ENCODE data around the gene SLC5A6.

The SLC5A6 gene

DNA sequence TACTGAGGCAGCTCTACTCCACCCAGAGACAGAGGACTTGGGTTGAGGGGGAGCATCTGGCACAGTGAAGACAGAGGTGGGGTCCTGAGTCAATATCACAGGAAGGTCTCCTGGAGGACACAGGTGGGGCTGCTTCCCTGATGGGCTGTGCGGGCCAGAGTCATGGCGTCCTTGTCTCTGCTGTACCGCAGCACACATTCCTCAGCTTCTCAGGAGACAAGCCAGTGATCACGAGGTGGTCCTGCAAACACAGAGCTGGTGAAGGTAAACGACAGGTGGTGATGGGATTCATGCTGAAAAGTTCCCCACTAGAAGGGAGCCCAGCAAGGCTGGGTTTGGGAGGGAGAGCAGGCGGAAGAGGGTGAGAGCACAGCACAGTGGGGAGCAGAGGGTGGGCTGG, 53.6 kb downstream of the SLC5A6 start:
- no peak for TF ChIP-seq ZNF274 (IDR thresholded peaks at IDR 0.05; ENCODE audit: low read depth, low read length)
- no peak overlapping the region for H3K4me3 ChIP-seq (ENCODE audit: low read length)

DNA sequence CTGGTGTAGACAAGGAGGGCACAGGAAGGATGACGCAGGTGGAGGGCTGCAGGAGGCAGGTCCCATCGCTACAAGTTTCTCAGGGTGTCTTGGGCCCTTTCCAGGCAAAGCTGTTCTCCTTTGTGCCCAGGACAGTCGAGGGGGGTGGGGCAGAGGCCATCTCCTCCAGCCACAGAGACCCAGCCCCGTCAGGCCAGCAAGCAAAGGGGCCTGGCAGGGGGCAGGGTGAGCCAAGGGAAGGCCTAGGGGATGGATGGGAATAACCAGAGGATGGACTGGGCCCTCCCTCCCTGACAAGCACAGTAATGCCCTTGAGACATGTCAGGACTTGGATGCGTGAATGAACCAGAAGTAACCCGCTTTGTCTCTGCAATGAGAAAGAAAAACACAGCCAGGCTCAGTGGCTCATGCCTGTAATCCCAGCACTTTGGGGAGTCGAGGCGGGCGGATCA, 57.0 kb downstream of the SLC5A6 start:
- no peak overlapping the region for H3K4me3 ChIP-seq (ENCODE audit: low read length)
- no peak for TF ChIP-seq ZNF274 (IDR thresholded peaks at IDR 0.05; ENCODE audit: low read depth, low read length)

DNA sequence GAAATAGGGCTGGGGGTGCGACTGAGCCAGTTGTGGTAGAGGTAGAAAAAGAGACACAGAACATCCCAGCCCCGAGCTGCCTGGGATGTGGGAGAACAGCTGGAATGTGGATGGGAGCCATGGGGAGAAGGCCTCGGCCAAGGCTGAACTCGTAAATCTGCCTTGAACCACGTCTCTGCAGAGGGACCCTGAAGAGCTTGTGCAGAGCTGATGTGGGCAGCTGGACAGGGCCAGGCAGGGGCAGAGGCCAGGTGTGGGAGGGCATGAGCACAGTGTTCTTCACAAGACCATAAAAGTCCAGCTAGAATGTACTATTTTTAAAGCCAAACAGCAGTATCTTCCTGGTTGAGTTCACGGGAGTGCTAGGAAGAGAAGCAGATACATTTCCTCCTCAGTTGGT, 57.6 kb downstream of the SLC5A6 start:
- no peak for TF ChIP-seq ZNF274 (IDR thresholded peaks at IDR 0.05; ENCODE audit: low read depth, low read length)
- no peak overlapping the region for H3K4me3 ChIP-seq (ENCODE audit: low read length)

GRCh38 chr2:27152796-27153464, 59.1 kb downstream of the SLC5A6 start:
- TF ChIP-seq ZNF274 (IDR thresholded peaks at IDR 0.05; ENCODE audit: low read depth, low read length): no peak
- no peak overlapping the region for H3K4me3 ChIP-seq (ENCODE audit: low read length)

DNA sequence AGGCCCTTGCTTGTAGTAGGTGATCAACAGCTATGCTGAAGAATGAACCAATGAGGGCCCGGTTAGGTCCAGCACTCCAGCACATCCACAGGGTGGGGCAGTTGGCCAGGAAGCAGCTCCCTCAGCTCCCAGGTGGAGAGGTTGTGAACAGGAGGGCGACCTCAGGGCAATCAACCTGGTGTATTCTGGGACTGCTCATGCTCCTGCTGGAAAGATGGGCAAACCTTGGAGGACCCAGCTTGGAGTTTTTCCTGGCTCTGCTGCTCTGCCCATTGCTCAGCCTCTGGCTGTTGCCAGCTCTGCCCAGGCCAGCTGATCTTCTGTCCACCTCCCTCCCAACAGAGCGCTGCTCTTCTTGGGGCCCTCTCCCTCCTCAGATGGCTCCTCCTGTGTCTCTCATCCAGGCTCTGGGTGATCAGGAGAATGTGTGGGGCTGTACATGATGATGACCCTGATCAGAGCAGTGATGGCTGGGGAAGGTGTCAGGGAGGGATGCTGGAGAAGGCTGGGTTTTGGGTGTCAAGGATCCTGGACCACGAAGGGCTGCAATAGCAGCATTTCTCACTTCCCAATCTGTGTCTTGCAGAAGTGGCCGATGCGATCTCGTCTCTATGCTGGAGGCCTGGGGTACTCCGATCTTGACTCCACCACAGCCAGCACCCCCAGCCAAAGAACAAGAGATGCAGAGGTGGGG, 59.8 kb downstream of the SLC5A6 start:
- no peak for TF ChIP-seq ZNF274 (IDR thresholded peaks at IDR 0.05; ENCODE audit: low read depth, low read length)
- no peak overlapping the region for H3K4me3 ChIP-seq (ENCODE audit: low read length)

GRCh38 chr2:27150639-27151230, 61.3 kb downstream of the SLC5A6 start:
- no peak for TF ChIP-seq ZNF274 (IDR thresholded peaks at IDR 0.05; ENCODE audit: low read depth, low read length)
- H3K4me3 ChIP-seq (ENCODE audit: low read length): no peak overlapping the region
